Caco-2 (cell line): ENCODE data around the gene ICAM5. TPM values are rescaled to one million over a fixed set of nuclear protein-coding genes. Genes with fewer than 3 reads are reported as not detected.
"Not testable (repeated sequence)": the region's sequence is repeated elsewhere in the genome, so short reads cannot be mapped to it uniquely, and the experiment has no call there.

ENCODE experiments used
- BruUV-seq: library from RNA; stranded (reverse); fragments of 400-500 nt; replicated peaks from 2 replicates; lab custom pipeline; 2021; lab: Mats Ljungman, UMichigan
- CTCF ChIA-PET: fragments of 300-600 bp; sonication (Branson Sonifier 250); formaldehyde crosslinking; loops from one replicate; lab custom pipeline; 2022; ENCODE audit warnings: antibody characterized with exemption; lab: Charles Lee
- POLR2A ChIA-PET: fragments of 300-600 bp; sonication (Branson Sonifier 250); formaldehyde crosslinking; loops from one replicate; lab custom pipeline; 2022; ENCODE audit warnings: antibody characterized with exemption; lab: Charles Lee
- DNase-seq, 2 experiments: peaks; one replicate each; pipeline versions ENCODE4 v3.0.0 to v3.0.0-alpha.2; 2020 to 2022
- H3K27me3 ChIP-seq: replicated peaks from 2 replicates; pipeline ENCODE4 v1.6.0; 2011; ENCODE audit warnings: low read length; ENCODE audit not compliant: control insufficient read depth, insufficient read depth
- H3K36me3 ChIP-seq: 2 replicates; pipeline ENCODE4 v1.5.1; 2011; ENCODE audit warnings: low read length; ENCODE audit not compliant: control insufficient read depth, insufficient read depth
- H3K4me1 ChIP-seq: fragments of 250-450 bp; sonication (Bioruptor Pico); 2 replicates; pipeline ENCODE4 v1.5.1; 2020; ENCODE audit warnings: mild to moderate bottlenecking
- H3K4me3 ChIP-seq: 2 replicates; pipeline ENCODE4 v1.5.1; 2011; ENCODE audit warnings: low read depth, mild to moderate bottlenecking, control low read depth, low read length
- H3K9me3 ChIP-seq: fragments of 250-450 bp; sonication (Bioruptor Pico); 2 replicates; pipeline ENCODE4 v1.5.1; 2020; ENCODE audit warnings: mild to moderate bottlenecking, moderate library complexity
- H3K27ac Mint-ChIP-seq: one replicate; pipeline ENCODE4 v1.8.0; 2022; ENCODE audit warnings: mixed read lengths; ENCODE audit not compliant: unreplicated experiment
- H3K27me3 Mint-ChIP-seq: one replicate; pipeline ENCODE4 v1.8.0; 2022; ENCODE audit warnings: mixed read lengths; ENCODE audit not compliant: insufficient read depth, unreplicated experiment
- H3K36me3 Mint-ChIP-seq: one replicate; pipeline ENCODE4 v1.8.0; 2022; ENCODE audit warnings: mild to moderate bottlenecking, mixed read lengths; ENCODE audit not compliant: insufficient read depth, unreplicated experiment
- H3K4me1 Mint-ChIP-seq: one replicate; pipeline ENCODE4 v1.8.0; 2022; ENCODE audit warnings: low read depth, mixed read lengths; ENCODE audit not compliant: unreplicated experiment
- H3K4me3 Mint-ChIP-seq: one replicate; pipeline ENCODE4 v1.8.0; 2022; ENCODE audit warnings: mild to moderate bottlenecking, moderate library complexity, mixed read lengths; ENCODE audit not compliant: unreplicated experiment
- H3K9me3 Mint-ChIP-seq: one replicate; pipeline ENCODE4 v1.8.0; 2022; ENCODE audit warnings: mixed read lengths; ENCODE audit not compliant: unreplicated experiment
- intact Hi-C: fragments of 100-400 bp; cut with micrococcal nuclease; formaldehyde crosslinking; loops from one replicate; pipeline ENCODE4 v1.10.0; 2022; ENCODE audit not compliant: unreplicated experiment
- total RNA-seq: library from RNA; stranded (reverse); gene quantifications from 2 replicates; pipeline ENCODE4 v1.2.3, GENCODE V29; 2022
- TF ChIP-seq, protein P1 (sequence below), 2 experiments: fragments of 200-600 bp in 1 of 2; IDR thresholded peaks; 1 replicate in 1 of 2; 2 replicates in 1 of 2; pipeline versions ENCODE4 v1.5.1 to v1.8.0; 2011 to 2022; ENCODE audit warnings: antibody characterized with exemption in 1 of 2, control low read depth in 1 of 2, inconsistent platforms in 1 of 2, low read depth in 1 of 2, low read length in 1 of 2, mild to moderate bottlenecking in 1 of 2, moderate library complexity in 1 of 2; ENCODE audit not compliant: insufficient read depth in 1 of 2, severe bottlenecking in 1 of 2, unreplicated experiment in 1 of 2

Gene ICAM5
- total RNA-seq, 1 experiment from 2014 or later: 3.2 TPM

DNA sequence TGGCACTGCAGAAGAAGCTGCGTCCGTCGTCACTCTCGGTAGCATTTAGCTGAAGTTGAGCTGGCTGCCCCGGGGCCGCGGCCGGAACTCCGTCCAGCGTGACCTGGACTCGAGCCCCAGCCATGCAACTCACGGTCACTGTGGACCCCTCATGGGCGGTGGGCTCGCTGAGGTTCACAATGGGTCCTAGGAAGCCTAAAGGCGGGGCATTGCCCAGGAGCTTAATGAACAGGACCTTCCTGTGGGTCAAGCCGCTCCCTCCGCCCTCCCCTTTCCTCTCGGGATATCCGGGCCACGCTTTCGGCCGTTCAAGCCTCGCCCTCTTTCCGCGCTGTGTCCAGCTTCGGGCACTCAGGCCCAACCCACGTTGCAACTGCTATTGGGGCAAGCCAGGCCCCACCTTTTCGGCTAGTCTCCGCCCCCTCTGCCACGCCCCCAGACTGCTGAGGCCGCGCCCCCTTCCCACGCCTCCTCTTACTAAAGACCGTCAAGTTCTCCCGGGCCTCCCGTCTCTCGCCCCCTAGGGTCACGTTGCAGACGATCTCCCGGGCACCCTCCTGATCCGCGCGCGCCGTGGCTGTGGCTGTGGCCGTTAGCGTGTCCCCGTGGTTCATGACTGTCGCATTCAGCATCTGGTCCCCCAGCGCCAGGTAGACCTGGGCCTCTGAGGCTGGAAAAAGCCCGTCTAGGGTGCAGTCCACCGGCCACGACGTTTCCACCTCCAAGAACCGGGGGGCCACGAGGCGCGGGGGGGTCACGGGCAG is 45.0 kb downstream of the ICAM5 start:
- POLR2A ChIA-PET: interaction anchor here (0.8 kb wide), 2 partner anchors 46 to 65 kb away, joined by 3 to 5 read pairs; partner anchors contain the start of gene TYK2
- no peaks in the 10 kb centered on the region for H3K27me3 Mint-ChIP-seq
- H3K4me1 ChIP-seq: peaks cover 6% of the 10 kb centered on the region; the same call in 1 of the 2 replicates

DNA sequence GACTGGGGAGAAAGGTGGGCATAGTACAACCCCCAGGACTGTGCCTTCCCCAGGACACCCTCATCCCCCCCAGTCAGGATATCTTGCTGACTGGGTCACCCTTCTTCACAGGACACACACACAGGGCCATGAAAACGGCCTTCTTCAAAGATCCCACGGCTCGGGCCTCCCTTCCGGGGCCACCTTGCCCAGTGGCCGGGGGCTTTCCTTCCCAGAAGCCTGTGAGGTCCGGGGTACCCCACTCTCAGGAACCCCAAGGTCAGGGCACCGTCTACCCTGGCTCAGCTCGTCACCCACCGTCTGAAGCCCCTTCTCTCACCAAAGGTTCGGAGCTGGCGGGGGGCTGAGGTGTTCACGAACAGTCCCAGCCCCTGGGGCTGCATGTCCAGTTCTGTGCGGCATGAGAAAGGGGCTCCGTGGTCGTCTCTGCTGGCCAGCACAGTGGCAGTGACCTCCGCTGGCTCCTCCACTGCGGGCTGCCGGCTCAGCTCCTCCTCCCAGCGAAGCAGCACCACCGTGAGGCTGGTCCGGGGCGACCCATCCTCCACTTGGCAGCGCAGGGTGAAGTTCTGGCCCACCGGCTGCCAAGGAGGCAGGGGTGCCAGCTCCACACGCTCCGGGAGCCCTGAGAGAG is 45.7 kb downstream of the ICAM5 start:
- H3K36me3 ChIP-seq: no peaks in the 10 kb centered on the region
- TF ChIP-seq, protein P1, sequence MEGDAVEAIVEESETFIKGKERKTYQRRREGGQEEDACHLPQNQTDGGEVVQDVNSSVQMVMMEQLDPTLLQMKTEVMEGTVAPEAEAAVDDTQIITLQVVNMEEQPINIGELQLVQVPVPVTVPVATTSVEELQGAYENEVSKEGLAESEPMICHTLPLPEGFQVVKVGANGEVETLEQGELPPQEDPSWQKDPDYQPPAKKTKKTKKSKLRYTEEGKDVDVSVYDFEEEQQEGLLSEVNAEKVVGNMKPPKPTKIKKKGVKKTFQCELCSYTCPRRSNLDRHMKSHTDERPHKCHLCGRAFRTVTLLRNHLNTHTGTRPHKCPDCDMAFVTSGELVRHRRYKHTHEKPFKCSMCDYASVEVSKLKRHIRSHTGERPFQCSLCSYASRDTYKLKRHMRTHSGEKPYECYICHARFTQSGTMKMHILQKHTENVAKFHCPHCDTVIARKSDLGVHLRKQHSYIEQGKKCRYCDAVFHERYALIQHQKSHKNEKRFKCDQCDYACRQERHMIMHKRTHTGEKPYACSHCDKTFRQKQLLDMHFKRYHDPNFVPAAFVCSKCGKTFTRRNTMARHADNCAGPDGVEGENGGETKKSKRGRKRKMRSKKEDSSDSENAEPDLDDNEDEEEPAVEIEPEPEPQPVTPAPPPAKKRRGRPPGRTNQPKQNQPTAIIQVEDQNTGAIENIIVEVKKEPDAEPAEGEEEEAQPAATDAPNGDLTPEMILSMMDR (IDR thresholded peaks at IDR 0.05; ENCODE audit: insufficient read depth in 1 of 2, low read depth in 1 of 2, low read length in 1 of 2, severe bottlenecking in 1 of 2, unreplicated experiment in 1 of 2): no peak
- H3K27ac Mint-ChIP-seq: peak overlapping the region; percentile 65
- H3K4me1 ChIP-seq: peaks cover 6% of the 10 kb centered on the region; the same call in 1 of the 2 replicates
- POLR2A ChIA-PET: no interaction called here
- no TSS peak for BruUV-seq
- peaks cover 27% of the 10 kb centered on the region for H3K36me3 Mint-ChIP-seq
- peak overlapping the region; percentile 85 for H3K4me3 Mint-ChIP-seq
- intact Hi-C loops: no loop called here
- H3K27me3 Mint-ChIP-seq: no peaks in the 10 kb centered on the region
- CTCF ChIA-PET: interaction anchor here (2.3 kb wide), 2 partner anchors 53 to 65 kb away, joined by 19 to 26 read pairs; partner anchors contain the start of gene ICAM1
- H3K27me3 ChIP-seq: no peaks in the 10 kb centered on the region
- no peaks in the 10 kb centered on the region for H3K9me3 Mint-ChIP-seq
- H3K4me1 Mint-ChIP-seq: peaks cover 5% of the 10 kb centered on the region
- H3K9me3 ChIP-seq: no peaks in the 10 kb centered on the region
- no peak for DNase-seq
- H3K4me3 ChIP-seq: peak overlapping the region; percentile 79

More for the DNA sequence above, 45.0 kb downstream of the ICAM5 start:
- Histone ChIP-seq H3K36me3 (no peaks in the 10 kb centered on the region), H3K4me3 (peak overlapping the region; percentile 79), H3K9me3 (no peaks in the 10 kb centered on the region), H3K27me3 (no peaks in the 10 kb centered on the region)
- peak; percentile 95 for DNase-seq
- peaks cover 34% of the 10 kb centered on the region for H3K36me3 Mint-ChIP-seq
- peaks cover 5% of the 10 kb centered on the region for H3K4me1 Mint-ChIP-seq
- CTCF ChIA-PET: interaction anchor here (0.7 to 2.3 kb wide), 7 partner anchors 45 to 501 kb away, joined by 3 to 26 read pairs (median 4); partner anchors contain the start of genes CDC37, ICAM1, ICAM5 and TMED1
- BruUV-seq: no TSS peak
- TF ChIP-seq, protein P1 (IDR thresholded peaks at IDR 0.05; ENCODE audit: insufficient read depth in 1 of 2, low read depth in 1 of 2, low read length in 1 of 2, severe bottlenecking in 1 of 2, unreplicated experiment in 1 of 2): peak in 1 of 2 experiments; percentile 34
- no peaks in the 10 kb centered on the region for H3K9me3 Mint-ChIP-seq
- H3K27ac Mint-ChIP-seq: peak overlapping the region; percentile 65
- H3K4me3 Mint-ChIP-seq: peak overlapping the region; percentile 85
- intact Hi-C loops: loop anchor here (5.0 kb wide), 1 partner anchor 47 kb away; the partner anchor contains the start of genes ICAM4 and ICAM5

DNA sequence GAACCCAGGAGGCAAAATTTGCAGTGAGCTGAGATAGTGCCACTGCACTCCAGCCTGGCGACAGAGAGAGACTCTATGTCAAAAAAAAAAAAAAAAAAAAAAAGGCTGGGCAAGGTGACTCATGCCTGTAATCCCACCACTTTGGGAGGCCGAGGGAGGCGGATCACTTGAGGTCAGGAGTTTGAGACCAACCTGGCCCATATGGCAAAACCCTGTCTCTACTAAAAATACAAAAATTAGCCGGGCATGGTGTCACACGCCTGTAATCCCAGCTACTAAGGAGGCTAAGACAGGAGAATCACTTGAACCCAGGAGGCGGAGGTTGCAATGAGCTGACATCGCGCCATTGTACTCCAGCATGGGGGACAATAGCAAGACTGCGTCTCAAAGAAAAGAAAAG is 47.0 kb downstream of the ICAM5 start:
- DNase-seq, H3K4me1 Mint-ChIP-seq, H3K36me3 ChIP-seq, H3K4me1 ChIP-seq, CTCF ChIA-PET, BruUV-seq, intact Hi-C loops, POLR2A ChIA-PET, H3K4me3 ChIP-seq, H3K9me3 ChIP-seq, H3K27me3 Mint-ChIP-seq, H3K27me3 ChIP-seq, H3K4me3 Mint-ChIP-seq, H3K27ac Mint-ChIP-seq, H3K9me3 Mint-ChIP-seq: not testable (repeated sequence)
- peaks cover 22% of the 10 kb centered on the region for H3K36me3 Mint-ChIP-seq
